Gastroesophageal sphincter (tissue), 4 donors: ENCODE results near the gene ESR2. TPM values are rescaled to one million over a fixed set of nuclear protein-coding genes. Genes with fewer than 3 reads are reported as not detected.

Experiments used
- ATAC-seq: fragments of 150-250 bp; one replicate; pipeline ENCODE4 v1.9.1; 2016; ENCODE audit warnings: mild to moderate bottlenecking, moderate library complexity
- H3K27ac ChIP-seq, 4 donors: fragments of 200-600 bp; sonication (generic) in 3 of 4; 1 replicate in 3 of 4; 2 replicates in 1 of 4; pipeline ENCODE4 v1.5.1; 2016 to 2019
- H3K27me3 ChIP-seq: fragments of 200-600 bp; sonication (generic); one replicate; pipeline ENCODE4 v1.5.1; 2019
- H3K36me3 ChIP-seq, 2 donors: fragments of 200-600 bp; sonication (generic); one replicate each; pipeline ENCODE4 v1.5.1; 2019; ENCODE audit warnings: control low read depth in 1 of 2
- H3K4me1 ChIP-seq, 3 donors: fragments of 200-600 bp; sonication (generic); 1 replicate in 2 of 3; 2 replicates in 1 of 3; pipeline ENCODE4 v1.5.1; 2016 to 2019; ENCODE audit warnings: control low read depth in 2 of 3
- H3K4me3 ChIP-seq, 2 donors: fragments of 200-600 bp; sonication (generic); one replicate each; pipeline ENCODE4 v1.5.1; 2019; ENCODE audit warnings: mild to moderate bottlenecking in 1 of 2, moderate library complexity in 1 of 2
- H3K9me3 ChIP-seq, 3 donors: fragments of 200-600 bp; sonication (generic); one replicate each; pipeline ENCODE4 v1.5.1; 2017 to 2019; ENCODE audit warnings: control low read depth in 2 of 3
- EP300 ChIP-seq: sonication (generic); formaldehyde crosslinking; IDR thresholded peaks from one replicate; pipeline ENCODE4 v1.6.1; 2017; ENCODE audit warnings: antibody characterized with exemption, mild to moderate bottlenecking
- POLR2A ChIP-seq, 2 donors: fragments of 450-650 bp; IDR thresholded peaks; one replicate each; pipeline ENCODE4 v1.6.1; 2017; ENCODE audit warnings: antibody characterized with exemption in 2 of 2, mild to moderate bottlenecking in 2 of 2, moderate library complexity in 1 of 2
- POLR2AphosphoS5 ChIP-seq: sonication (generic); formaldehyde crosslinking; IDR thresholded peaks from one replicate; pipeline ENCODE4 v1.6.1; 2017; ENCODE audit warnings: antibody characterized with exemption
- WGBS, 2 donors: methylation state at CpG; one replicate each; pipeline ENCODE4 v1.1.5; 2018; ENCODE audit warnings: low coverage in 1 of 2; 5-methylcytosine and 5-hydroxymethylcytosine counted together
- total RNA-seq, 4 donors: library from RNA; depleted of rRNA; stranded (reverse); fragments of >200 nt; gene quantifications; one replicate each; pipeline ENCODE4 v1.1.0, GENCODE V29; 2016
- TF ChIP-seq, protein P1 (sequence below), 4 experiments: fragments of 200-600 bp in 2 of 4; fragments of 450-650 bp in 2 of 4; sonication (generic) in 1 of 4; IDR thresholded peaks; one replicate each; pipeline ENCODE4 v1.5.1; 2017 to 2019; ENCODE audit warnings: antibody characterized with exemption in 4 of 4, mild to moderate bottlenecking in 2 of 4, moderate library complexity in 2 of 4

The ESR2 gene
- total RNA-seq, 4 donors from 2014 or later = 0.23 to 2.5 (median 0.40) TPM; not detected in 1

DNA sequence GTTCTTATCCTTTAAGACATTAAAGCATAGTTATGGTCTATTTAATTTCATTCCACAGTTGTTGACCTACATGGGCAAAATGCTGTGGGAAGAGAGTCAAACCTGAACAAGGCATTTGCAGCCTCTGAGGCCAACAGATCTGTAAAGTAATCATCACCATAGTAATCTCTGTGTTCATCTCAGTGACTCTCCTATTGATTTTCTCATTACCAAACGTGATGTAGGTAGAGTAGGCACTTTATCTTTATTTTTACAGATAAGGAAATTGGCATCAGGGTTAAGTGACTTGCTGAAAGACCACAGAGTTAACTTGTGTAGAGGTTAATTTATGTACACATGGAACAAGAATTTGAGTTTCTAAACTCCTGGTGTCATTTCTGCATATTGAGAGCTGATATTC, 203.0 kb downstream of the ESR2 start:
- WGBS, 2 donors = 82 to 92% methylated on average over 1 of the region's 1 CpG
- Histone ChIP-seq H3K27me3 (no peaks in the 10 kb centered on the region), H3K9me3 (no peaks in the 10 kb centered on the region), H3K4me3 (no peak overlapping the region), H3K4me1 (no peaks in the 10 kb centered on the region), H3K27ac (no peak overlapping the region), H3K36me3 (peaks cover 0 to 71% of the 10 kb centered on the region in 2 donors)
- no peak for ATAC-seq
- TF ChIP-seq POLR2A (IDR thresholded peaks at IDR 0.05) (no peak), EP300 (no peak), POLR2AphosphoS5 (no peak)
- TF ChIP-seq, protein P1, sequence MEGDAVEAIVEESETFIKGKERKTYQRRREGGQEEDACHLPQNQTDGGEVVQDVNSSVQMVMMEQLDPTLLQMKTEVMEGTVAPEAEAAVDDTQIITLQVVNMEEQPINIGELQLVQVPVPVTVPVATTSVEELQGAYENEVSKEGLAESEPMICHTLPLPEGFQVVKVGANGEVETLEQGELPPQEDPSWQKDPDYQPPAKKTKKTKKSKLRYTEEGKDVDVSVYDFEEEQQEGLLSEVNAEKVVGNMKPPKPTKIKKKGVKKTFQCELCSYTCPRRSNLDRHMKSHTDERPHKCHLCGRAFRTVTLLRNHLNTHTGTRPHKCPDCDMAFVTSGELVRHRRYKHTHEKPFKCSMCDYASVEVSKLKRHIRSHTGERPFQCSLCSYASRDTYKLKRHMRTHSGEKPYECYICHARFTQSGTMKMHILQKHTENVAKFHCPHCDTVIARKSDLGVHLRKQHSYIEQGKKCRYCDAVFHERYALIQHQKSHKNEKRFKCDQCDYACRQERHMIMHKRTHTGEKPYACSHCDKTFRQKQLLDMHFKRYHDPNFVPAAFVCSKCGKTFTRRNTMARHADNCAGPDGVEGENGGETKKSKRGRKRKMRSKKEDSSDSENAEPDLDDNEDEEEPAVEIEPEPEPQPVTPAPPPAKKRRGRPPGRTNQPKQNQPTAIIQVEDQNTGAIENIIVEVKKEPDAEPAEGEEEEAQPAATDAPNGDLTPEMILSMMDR (IDR thresholded peaks at IDR 0.05) = no peak

DNA sequence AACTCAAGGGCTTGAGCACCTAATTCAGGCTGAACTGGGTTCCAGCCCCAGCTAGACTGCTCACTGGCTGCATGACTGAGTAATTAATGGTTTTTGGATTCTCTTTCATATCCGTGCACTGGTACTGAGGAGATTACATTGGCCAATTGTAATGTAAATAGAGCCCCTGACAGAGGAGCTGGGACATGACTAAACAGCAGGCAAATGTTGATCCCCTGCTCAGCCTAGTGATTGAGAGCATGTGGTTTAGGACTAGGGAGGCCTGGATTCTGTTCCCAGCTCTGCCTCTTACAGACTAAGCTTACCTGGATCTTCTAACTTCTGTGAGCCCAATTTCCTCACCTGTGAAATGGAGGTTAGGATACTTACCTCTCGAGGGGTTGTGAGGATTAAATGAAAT, 204.3 kb downstream of the ESR2 start:
- Histone ChIP-seq H3K9me3 (no peaks in the 10 kb centered on the region), H3K4me1 (no peaks in the 10 kb centered on the region), H3K4me3 (no peak overlapping the region), H3K27ac (no peak overlapping the region), H3K27me3 (no peaks in the 10 kb centered on the region), H3K36me3 (peaks cover 0 to 65% of the 10 kb centered on the region in 2 donors)
- ATAC-seq = no peak
- 56 to 61% methylated on average over 2 of the region's 2 CpGs for WGBS, 2 donors
- TF ChIP-seq, protein P1 (IDR thresholded peaks at IDR 0.05) = no peak
- no peak for TF ChIP-seq POLR2A (IDR thresholded peaks at IDR 0.05)
- TF ChIP-seq POLR2AphosphoS5 = no peak

DNA sequence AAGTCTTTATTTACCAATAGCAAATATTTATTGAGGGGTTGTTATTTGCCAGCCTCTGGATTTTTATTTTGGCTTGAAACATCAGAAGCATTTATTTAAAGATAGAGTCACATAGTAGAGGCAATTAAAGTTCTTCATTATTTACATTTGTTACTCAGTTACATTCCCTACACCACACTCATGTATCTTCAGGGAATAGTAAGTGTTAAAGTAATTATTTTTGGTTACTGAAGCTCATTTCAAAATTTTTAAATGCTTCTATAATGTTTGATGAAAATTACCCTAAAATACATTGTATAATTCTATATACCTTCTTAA, 205.6 kb downstream of the ESR2 start:
- no peaks in the 10 kb centered on the region for H3K9me3 ChIP-seq
- H3K27ac ChIP-seq = no peak overlapping the region
- peaks cover 0 to 6% (median 3%) of the 10 kb centered on the region in 3 donors for H3K4me1 ChIP-seq
- H3K36me3 ChIP-seq = peaks cover 0 to 61% of the 10 kb centered on the region in 2 donors
- no peaks in the 10 kb centered on the region for H3K27me3 ChIP-seq
- ATAC-seq = no peak
- no peak for TF ChIP-seq POLR2A (IDR thresholded peaks at IDR 0.05)
- TF ChIP-seq POLR2AphosphoS5 = no peak
- no peak for TF ChIP-seq EP300
- TF ChIP-seq, protein P1 (IDR thresholded peaks at IDR 0.05) = no peak
- H3K4me3 ChIP-seq = no peak overlapping the region

DNA sequence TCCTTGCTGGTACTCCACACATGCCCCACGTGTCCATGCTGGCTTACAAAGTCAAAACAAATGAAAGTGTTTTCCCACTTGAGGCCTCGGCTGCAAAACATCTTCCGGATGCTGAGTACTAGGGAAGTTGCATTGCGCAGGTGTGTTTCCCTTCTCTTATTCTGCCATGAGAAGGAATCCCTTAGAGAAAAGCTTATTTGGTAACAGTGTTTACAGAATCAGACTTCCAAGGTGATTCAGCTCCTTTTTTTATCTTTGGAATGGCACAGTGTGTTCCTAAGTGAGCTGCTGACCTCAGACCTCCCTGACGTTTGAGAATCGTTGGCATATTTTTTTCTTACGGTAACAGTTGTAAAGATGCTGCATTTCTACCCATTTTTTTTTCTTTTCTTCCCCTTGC, 211.3 kb downstream of the ESR2 start:
- H3K27me3 ChIP-seq = no peaks in the 10 kb centered on the region
- H3K27ac ChIP-seq = peak overlapping the region; percentile 82 to 100 (median 86)
- WGBS, 2 donors = 33 to 44% methylated on average over 7 of the region's 7 CpGs
- ATAC-seq = peak; percentile 92
- H3K36me3 ChIP-seq = peaks cover 0 to 44% of the 10 kb centered on the region in 2 donors
- peaks cover 4 to 21% (median 12%) of the 10 kb centered on the region in 3 donors for H3K4me1 ChIP-seq
- no peaks in the 10 kb centered on the region for H3K9me3 ChIP-seq
- TF ChIP-seq EP300 (peak; percentile 97), POLR2AphosphoS5 (peak; percentile 91), POLR2A (IDR thresholded peaks at IDR 0.05) (no peak)
- TF ChIP-seq, protein P1 (IDR thresholded peaks at IDR 0.05) = no peak
- H3K4me3 ChIP-seq = no peak overlapping the region

DNA sequence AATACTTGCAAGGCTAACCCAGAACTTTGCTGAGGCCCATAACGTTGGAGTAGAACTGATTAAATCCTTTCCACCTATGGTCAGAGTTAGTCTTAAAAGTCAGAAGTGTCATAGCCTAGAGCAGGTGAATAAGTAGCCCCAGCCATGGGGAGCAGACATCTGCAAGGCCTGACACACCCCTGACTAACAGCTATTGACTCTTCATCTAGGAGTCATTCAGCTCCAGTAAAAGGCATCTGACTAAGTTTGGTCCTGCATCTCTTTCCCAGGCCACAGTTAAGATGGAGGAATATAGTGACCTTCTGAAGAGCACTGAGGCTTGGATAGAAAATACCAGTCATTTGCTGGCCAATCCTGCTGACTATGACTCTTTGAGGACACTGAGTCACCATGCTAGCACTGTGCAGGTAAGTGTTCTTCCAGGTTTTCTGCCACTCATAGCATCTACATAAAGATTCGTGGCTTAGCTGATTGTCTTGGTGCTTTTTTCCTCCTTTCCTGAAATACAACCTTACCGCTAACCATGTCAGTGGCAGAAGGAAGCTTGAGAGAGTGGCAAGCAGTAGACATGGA, 212.9 kb downstream of the ESR2 start:
- 94% methylated on average over 2 to 3 of the region's 3 CpGs for WGBS, 2 donors
- Histone ChIP-seq H3K4me1 (peaks cover 4 to 21% (median 12%) of the 10 kb centered on the region in 3 donors), H3K9me3 (no peaks in the 10 kb centered on the region), H3K27ac (peak overlapping the region; percentile 39 to 88 (median 83)), H3K36me3 (peaks cover 0 to 40% of the 10 kb centered on the region in 2 donors), H3K4me3 (no peak overlapping the region), H3K27me3 (no peaks in the 10 kb centered on the region)
- TF ChIP-seq POLR2A (IDR thresholded peaks at IDR 0.05) (no peak), POLR2AphosphoS5 (no peak), EP300 (no peak)
- ATAC-seq = no peak
